ENCODE results near the gene HEXA. TPM values are rescaled to one million over a fixed set of nuclear protein-coding genes. Genes with fewer than 3 reads are reported as not detected.
A peak's percentile ranks its signal among the peaks of the same experiment; 100 is the strongest.
"Not testable (repeated sequence)": the region's sequence is repeated elsewhere in the genome, so short reads cannot be mapped to it uniquely, and the experiment has no call there.

Gene HEXA
- polyA plus RNA-seq (ENCODE audit: insufficient read length) = 56.7 TPM

DNA sequence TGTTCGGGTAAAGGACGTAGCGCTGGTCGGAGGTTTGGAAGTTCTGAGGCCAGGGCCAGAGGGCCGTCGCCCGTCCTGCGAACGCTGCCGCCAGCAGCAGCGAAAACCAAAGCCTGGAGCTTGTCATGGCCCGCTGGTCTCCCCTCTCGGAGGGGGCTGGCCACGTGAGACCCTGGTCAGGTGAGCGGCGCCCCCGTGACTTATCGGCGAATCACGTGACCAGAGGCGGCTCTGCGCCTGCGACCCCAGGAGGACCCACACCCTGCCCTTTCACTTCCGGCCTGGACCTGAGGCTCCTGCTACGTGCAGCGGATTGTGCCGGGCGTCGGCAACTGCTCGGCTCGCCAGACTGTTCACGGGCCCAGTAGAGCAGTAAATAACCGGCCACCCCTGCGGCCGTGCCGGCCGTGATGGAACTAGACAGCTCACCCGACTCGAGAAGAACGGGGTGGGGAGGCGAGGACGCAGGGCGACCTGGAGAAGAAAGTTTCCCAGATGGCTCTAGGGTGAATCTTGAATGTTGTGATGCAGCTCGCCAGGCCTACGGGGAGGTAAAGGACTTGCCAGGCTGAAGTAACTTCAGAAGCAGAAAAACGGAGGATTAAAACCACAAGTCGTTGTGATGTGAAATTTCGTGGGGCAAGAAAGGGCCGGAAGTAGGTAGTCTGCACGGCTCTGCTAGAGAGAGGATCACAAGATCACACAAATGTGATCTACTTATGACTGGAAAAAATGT, at the start of gene HEXA:
TSS of gene HEXA (minus strand) at position 169 of the 736 bp plus-strand sequence. CDS start at position 127, 42 bp downstream.
- peak; percentile 96 for DNase-seq

DNA sequence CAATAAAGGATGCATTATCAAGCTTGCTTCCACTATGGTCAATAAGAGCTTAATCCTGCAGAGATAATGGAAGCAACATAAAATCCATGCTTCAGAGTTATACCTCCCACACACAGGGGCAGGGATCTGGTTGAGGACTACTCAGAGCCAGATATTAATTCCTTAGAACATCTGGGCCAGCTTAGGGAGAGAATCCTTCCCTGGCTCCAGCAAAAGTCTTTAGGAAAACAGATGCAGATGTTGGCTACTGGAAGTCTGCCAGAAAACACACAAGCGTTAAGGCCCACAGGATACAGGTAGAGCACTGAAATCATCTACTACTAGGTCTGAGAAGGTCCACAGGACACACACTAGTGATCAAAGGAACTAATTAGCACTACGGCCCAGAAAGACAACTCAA, 47.4 kb upstream of the HEXA start:
- DNase-seq = no peak

DNA sequence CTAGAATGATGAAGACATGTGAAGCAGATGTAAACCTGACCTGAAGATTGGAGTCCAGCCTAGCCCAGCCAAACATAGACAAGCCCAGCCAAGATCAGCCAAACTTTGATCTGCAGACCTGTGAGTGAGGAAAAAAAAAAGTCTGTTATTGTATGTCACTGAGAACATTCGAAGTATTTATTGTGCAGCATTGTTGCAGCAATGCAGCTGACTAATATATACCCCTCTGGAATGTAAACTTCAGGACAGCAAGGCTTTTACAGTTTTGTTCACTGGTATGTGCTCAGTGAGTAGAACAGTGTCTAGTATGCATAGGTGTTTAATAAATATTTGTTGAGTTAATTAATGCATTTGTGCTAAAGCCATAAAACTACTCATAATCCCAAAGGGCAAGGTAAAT, 45.7 kb upstream of the HEXA start:
- no peak for DNase-seq

DNA sequence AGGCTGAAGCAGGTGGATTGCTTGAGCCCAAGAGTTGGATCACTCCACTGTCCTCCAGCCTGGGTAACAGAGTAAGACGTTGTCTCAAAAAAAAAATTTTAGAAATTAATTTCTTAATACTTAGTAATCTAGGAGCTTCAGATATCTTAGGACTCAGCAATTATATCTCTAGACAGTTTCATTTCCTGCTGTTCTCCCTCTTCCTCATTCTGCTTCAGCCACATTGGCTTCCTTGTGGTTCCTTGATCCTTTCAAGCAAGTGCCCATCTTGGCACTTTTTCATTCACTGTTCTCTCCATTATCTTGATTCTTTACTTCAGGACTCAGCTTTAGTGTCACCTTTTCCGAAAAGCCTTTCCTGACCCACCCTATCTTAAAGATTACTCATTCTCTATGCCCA, 44.8 kb upstream of the HEXA start:
- DNase-seq = no peak

DNA sequence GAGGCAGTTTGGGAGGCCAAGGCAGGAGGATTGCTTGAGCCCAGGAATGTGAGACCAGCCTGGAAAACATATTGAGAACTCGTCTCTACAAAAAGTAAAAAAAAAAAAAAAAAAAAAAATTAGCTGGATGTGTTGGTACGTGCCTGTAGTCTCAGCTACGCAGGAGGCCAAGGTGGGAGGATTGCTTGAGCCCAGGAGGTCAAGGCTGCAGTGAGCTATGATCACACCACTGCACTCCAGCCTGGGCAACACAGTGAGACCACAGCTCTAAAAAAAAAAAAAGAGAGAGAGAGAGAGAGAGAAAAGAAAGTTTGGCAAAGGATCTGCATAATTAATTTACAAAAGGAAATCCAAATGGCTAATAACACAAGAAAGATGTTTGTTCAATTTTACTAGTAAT, 44.0 kb upstream of the HEXA start:
- not testable (repeated sequence) for DNase-seq

DNA sequence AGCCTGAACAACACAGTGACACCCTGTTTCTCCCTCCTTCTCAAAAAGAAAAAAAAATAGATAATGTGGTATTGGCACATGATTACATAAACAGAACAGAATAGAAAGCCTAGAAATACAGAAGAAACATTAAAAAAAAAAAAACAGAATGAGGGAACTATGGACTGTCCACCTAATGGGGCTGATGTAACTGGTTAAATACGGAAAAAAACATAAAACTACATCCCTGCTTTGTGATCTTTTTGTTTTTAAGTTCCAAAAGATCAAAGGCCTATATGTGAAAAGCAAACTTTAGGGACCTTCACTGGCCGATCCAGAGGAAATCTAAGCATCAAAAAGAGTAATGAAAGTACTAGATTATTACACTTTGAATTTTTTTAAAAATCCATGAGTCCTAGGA, 39.5 kb upstream of the HEXA start:
- no peak for DNase-seq

DNA sequence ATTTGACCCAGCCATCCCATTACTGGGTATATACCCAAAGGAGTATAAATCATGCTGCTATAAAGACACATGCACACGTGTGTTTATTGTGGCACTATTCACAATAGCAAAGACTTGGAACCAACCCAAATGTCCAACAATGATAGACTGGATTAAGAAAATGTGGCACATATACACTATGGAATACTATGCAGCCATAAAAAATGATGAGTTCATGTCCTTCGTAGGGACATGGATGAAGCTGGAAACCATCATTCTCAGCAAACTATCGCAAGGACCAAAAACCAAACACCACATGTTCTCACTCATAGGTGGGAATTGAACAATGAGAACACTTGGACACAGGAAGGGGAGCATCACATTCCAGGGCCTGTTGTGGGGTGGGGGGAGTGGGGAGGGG, 37.5 kb upstream of the HEXA start:
- not testable (repeated sequence) for DNase-seq

DNA sequence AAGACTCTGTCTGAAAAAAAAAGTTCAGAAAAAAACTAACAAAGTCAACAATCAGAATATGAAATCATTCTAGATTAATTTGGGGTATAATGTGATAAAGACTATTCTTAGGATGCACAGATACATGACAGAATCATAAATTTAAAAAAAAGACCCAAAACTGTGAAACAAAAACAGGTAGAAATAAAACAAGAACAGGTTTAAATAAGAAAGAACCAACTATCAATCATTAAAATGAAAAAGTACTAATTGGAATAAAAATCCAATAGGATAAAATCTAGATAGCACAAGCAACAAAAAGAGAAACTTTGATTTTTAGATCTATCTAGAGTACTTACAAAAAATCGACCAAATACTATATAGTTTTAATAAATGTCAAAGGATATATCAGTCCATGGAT, 35.7 kb upstream of the HEXA start:
- no peak for DNase-seq

DNA sequence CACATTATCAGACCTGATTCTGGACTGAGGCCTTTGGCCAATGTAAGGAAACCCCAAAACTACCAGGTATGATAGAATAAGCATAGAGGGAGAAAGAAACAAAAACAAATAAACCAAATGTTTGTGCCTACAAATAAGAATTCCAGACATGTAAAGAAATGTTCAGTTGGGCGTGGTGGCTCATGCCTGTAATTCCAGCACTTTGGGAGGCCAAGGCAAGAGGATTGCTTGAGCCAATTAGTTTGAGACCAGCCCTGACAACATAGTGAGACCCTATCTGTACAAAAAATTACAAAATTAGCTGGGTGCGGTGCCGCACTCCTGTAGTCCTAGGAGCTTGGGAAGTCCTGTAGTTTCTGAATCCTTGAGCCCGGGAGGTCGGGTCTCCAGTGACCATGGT, 35.3 kb upstream of the HEXA start:
- no peak for DNase-seq

DNA sequence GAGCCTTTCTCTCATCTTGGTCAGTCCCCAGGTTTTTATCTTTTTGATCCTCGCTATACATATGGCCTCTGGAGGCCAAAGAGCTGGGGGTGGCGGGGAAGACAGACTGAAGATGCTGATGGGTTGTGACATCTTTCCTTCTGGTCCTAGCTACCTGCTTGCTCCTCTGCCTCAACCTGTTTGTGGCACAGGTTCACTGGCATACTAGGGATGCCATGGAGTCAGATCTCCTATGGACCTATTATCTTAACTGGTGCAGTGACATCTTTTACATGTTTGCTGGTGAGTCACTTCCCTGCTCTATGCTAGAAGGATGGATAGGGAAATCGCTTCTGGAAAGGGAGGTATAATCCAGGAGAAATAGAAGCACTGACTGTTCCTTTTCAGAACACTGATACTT, 31.1 kb upstream of the HEXA start:
- no peak for DNase-seq

DNA sequence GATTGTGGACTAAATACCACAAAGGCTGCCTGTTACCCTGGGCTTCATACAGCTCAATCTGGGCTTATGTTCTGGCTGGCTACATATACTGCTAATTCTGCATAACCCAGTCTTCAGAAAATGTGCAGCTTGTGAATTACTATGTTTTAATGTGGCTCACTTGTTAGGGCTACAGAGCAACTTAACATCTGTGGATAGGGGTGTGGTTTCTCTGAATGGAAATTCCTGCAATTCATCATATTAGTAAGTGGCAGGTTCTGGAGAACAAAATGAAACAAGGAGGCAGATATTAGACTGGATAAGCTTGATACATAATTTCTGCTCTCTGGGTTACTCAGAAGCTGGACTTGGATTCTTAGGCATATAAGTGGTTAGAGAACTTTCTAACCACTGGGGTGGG, 29.0 kb upstream of the HEXA start:
- DNase-seq = no peak

DNA sequence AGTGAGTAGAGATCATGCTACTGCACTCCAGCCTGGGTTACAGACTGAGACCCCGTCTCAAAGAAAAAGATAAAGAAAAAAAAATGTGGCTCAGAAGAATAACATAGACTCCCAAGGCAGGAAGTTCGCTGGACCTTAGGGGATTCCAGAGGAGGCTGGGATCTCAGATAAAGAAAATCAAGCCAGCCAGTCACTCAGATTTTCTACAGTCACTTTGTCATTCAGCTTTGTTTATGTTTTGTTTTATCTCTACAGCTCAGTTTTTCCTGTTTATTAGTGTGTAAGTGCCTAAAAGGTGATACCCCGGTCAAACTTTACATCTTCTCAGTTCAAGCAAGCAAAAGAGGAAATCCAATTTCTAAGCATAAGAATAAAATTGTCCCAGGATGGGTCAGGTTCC, 28.5 kb upstream of the HEXA start:
- no peak for DNase-seq

DNA sequence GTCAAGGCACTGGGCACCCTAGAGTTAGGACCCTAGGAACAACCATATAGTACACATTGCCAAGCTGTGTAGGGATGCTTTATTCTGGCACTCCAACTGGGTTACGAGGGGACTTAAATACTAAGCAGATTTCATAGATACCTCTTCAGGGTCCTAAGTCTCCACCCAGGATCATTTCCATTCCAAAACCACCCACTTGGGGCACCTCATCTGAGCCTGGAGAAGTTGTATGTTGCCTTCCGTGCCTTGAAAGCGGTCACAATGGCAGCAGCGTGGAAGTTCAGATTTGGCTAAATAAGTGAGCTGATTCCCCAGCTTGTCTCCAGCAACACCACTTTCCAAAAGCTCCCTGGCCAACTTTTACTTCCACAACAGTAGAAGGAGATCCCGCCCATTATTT, 26.9 kb upstream of the HEXA start:
- DNase-seq = no peak

DNA sequence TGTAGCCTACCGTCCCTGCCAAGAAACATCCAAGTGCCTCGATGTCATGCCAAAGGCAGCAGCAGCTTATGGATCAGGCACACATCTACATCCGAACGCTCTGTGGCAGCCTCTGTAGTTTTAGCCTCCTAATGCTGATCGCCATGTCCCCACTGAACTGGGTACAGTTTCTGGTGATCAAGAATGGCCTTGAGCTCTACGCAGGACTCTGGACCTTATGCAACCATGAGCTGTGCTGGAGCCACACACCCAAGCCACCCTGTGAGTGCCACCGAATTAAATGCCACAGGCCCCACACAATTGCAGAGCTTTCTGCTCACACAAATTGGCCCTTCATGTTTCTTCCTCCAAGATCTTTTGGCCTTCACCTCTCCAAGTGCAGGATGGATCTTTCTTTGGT, 22.8 kb upstream of the HEXA start:
- no peak for DNase-seq

DNA sequence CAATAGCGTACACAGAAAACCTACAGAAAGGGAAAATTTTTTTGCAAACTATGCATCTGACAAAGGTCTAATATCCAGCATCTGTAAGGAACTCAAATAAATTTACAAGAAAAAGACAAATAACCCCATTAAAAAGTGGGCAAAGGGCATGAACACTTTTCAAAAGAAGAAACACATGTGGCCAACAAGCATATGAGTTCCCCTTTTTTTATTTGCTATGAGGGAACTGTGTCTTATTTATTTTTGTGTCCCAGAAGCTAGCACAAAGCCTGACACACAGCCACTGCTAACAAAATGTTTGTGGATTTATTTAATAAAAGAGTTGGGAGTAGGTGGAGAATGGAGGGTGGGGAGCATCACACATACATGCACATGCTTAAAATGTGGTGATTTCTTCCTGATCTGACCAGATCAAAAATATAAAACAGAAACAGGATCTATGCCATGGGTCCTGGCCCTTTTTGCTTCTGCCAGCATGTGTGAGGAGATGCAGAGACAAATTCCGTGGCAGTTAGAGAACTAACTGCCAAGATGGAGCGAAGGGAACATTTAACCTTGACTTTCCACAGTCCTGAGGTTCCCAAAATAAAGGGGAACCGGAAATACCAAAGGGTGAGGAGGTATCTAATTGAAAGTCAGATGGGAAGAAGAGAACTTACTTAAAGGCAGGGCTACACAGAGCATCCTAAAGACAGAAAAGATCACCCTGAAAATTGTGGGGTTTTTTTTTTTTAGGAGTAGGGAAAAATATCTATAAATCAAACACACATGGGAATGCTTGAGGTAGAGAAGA, 22.2 kb upstream of the HEXA start, which contains the start of gene TMEM202:
TSS of gene TMEM202 (plus strand) at position 510 of the 793 bp plus-strand sequence. CDS start at position 532, 22 bp downstream.
- DNase-seq = no peak

DNA sequence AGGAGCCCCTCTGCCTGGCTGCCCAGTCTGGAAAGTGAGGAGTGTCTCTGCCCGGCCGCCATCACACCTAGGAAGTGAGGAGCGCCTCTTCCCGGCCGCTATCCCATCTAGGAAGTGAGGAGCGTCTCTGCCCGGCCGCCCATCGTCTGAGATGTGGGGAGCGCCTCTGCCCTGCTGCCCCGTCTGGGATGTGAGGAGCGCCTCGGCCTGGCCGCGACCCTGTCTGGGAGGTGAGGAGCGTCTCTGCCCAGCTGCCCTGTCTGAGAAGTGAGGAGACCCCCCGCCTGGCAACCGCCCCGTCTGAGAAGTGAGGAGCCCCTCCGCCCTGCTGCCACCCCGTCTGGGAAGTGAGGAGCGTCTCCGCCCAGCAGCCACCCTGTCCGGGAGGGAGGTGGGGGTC, 20.5 kb upstream of the HEXA start:
- DNase-seq = not testable (repeated sequence)

DNA sequence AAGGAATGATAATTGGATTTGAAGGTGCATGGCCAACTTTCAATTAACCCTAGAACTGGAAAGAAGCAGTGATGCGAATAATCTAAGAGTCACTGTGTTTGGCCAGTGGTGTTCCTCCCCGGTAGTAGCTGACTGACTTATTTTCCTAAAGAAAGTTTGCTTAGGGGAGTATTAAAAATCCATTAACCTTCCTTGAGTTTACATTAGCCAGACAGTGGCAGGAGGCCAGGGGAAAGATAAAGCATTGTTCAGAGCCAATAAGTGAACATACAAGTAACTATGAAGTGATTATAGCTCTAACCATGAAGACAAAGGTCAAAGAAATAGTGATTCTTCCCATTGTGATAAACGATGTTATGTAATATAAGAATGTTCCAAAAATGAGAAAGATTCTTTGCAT, 13.4 kb upstream of the HEXA start:
- no peak for DNase-seq

DNA sequence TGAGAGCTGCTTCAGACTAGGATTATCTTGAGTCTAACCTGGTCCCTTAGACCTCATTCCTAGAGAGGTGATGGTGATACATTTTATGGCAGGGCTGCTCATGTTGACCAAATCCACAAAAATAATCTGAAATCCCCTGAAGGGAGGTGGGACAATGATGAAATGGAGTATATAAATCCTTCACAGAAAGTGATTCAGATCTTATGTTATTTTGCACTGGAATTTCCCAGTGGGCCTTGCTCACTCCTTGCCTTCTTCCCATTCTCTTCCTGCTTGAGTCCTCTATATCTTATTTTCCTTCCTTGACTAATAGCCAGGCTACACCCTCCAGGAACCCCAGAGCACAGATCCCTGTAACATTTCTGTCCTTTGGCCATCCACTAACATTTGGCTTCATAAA, 11.9 kb upstream of the HEXA start:
- DNase-seq = no peak

DNA sequence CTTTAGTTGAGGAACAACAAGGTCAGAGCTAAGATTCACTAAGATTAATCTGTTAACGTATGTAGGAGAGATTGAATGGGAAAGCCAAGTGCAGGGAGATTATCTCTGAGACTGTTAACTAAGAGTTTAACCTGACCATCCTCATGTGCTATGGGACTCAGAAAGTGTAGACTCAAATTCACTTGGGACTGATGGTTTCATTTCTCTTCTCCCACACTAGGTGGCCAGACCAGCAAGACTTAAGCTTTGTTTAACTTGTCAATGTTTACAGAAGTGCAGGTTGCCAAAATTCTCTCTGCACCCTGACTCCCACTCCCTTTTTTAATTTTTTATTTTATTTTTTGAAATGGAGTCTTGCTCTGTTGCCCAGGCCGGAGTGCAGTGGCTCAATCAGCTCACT, 6.3 kb upstream of the HEXA start:
- no peak for DNase-seq

DNA sequence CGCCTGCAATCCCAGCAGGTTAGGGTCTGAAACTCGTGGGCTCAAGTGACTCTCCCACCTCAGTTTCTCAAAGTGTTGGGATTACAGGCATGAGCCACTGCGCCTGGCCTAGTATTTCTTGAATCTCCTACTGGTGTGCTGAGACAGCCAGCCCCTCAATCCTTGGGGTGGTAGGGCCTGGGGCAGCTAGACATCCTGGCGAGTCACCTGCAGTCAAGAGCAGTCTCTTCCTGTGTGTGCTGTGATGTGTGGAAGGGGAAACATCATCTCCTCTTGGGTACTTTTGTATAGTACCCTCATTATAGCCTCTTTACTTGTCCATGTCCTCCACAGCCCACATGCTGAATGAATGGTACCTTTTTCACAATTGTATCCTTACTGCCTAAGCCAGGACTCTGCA, 4.9 kb upstream of the HEXA start:
- no peak for DNase-seq

DNA sequence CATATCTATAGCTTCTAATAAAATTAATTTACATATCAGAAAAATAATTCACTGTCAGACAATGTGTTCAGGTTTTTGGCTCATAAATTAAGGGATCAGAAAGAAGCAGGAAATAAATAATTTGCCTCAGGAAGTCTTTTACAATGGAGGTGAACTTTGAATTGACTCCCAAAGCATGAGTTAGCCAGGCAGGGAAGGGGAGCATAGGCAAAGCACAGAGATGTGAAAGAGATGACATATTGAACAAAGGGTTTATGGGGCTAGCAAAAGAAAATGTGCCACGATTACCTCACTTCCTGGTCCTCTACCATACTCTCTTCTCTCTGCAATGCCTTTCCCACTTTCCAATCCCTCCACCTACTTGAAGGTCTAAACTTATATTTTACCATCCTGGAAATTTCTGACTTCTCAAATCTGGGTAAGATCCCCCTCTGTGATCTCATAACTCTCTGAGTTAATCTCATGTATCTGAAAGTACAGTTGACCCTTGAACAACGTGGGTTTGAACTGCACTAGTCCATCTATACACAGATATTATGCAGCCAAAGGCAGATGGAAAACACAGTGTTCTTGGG, 4.1 kb upstream of the HEXA start:
- DNase-seq = no peak

DNA sequence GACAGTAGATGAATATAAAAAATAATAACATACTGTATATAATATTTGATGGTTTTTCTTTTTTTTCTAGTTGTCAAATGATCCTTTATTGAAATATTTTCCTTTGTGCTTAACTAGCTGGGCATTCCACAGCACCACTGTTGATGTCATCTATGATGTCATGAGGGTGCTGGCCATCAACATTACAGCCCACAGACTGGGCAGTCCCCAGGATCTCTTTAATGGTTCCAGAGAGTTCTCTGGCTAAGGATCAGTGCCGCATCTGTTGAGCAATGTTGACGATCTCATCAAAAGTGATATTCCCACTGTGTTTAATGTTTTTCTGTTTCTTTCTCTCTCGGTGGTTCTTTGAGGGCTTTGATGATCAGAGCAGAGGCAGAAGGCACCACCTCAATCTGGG, 3.3 kb upstream of the HEXA start:
- DNase-seq = not testable (repeated sequence)

DNA sequence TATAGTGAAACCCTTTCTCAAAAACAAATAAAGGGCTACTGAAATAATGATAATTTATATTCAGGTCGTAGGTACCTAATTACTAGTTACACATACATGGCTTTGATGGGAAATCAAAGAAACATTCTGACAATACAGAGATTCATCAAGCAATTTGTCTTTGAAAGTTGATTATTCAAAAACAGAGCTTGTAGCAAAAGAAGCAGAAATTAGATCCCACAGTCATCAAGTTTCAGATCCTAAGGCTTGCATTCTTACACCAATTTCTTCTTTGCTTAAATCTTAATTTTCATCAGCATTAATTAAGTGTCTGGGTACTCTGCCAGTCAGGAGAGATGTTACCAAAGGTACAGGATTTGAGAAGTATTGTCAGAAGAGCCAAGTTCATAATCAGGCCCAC, 1.5 kb upstream of the HEXA start:
- DNase-seq = no peak

DNA sequence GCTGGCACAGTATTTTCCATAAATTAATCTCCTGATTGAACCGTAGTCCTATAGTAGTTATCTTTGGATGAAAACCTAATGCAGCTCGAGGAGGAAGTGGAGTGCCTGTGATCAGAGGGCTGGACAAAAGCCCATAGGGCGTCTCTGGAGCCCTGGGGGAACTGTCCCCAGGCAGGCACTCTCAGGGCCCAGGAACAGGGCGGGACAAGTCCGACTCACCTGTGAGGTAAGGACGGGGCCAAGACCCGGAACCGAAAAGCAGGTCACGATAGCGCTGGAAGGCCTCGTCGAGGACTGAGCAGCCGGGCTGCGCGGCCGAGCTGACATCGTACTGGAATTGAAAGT, 341 bp downstream of the HEXA start:
- no peak for DNase-seq
